DMS53 treated with DMSO at 0.1 percent for 48 hours (cell line): Measurements from ENCODE around the gene INPP4A.

ENCODE experiments used
- DNase-seq: peaks from one replicate; lab custom pipeline; 2025; ENCODE audit not compliant: unreplicated experiment; lab: John Stamatoyannopoulos, UW

The INPP4A gene

DNA sequence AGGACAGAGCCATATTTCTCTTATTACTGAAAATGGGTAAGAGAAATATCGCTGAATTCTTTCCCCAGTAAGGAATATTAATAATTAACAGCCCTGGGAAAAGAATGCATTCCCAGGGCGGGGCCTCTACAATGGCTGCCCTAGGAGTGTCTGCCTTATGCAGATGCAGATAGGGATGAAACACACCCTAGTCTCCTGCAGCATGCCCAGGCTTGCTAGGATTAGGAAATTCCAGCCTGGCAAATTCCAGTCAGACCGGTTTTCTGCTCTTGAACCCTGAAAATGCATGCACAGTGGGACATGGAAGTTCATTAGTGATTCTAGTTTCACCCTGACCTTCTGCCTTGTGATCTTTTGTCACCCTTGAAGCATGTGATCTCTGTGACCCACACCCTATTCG lies 9.0 kb upstream of the INPP4A start:
- peak; percentile 67 for DNase-seq

DNA sequence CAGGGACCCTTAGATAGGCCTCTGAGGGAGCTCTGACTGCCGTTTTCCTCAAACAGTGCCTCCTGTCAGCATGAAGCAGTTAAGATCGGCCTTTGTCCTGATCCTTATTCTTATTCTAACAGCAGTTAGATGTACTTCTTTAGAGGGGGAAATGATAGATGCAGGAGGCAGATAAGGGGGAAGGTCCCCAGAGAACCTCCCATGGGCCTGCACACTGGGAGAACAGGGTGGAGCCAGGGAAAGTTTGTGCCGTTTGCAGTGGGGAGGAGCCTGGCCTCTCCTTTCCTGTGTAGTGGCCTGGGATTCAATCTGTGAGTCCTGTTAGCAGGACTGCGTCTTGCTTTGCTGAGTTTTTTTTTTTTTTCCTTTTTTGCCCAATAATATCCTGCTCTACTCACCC lies 7.9 kb upstream of the INPP4A start:
- no peak for DNase-seq

DNA sequence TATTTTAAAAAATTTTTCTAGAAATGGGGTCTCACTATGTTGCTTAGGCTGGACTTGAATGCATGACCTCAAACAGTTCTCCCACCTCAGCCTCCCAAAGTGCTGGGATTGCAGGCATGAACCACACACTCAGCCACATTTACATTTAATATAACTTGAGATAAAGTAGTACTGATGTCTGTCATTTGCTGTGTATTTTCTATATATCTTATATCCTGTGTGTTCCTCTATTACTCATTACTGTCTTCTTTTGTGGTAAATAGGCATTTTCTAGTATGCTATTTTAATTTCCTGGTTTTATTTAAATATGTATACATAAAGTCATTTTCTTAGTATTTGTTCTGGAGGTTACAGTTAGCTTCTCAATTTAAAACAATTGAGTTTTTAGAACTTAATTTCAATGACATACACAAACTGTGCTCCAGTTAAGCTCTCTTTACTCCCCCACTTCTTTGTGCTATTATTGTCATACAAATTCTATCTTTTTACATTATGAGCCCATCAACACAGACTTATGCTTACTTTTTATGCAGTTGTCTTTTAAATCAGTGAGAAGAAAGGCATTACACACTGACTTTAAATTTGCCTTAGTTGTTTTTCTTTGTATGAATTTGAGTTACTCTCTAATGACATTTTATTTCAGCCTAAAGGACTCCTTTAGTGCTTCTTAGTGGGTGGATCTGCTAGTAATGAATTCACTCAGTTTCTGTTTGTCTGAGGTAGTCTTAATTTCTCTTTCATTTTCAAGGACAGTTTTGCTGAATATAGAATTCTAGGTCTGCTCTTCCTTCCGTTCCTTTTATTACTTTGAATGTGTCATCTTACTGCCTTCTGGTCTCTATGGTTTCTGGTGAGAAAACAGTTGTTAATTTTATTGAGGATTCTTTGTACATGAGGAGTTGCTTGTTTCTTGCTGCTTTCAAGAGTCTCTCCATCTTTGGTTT lies 6.2 kb upstream of the INPP4A start:
- DNase-seq: no peak

DNA sequence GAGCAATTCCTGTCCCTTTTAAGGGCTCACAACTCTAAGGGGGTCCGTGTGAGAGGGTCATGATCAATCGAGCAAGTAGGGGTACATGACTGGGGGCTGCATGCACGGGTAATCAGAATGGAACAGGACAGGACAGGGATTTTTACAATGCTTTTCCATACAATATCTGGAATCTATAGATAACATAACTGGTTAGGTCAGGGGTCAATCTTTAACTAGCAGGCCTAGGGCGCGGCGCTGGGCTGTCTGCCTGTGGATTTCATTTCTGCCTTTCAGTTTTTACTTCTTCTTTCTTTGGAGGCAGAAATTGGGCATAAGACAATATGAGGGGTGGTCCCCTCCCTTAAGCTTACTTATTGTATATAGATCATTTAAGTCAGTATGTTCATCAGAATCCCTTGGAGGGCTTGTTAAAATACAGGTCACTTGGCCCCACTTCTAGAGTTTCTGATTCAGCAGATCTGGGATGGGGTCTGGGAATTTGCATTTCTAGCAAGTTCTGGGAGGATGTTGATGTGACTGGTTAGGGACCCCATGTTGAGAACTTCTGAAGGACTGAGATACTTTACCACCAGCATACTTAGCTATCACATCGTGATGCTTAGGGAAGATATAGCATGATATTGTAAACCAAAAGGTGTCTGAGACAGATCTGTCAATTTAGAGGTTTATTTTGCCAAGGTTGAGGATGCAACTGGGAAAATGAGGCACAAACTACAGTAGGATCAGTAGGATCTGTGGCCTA lies 2.8 kb upstream of the INPP4A start:
- no peak for DNase-seq

DNA sequence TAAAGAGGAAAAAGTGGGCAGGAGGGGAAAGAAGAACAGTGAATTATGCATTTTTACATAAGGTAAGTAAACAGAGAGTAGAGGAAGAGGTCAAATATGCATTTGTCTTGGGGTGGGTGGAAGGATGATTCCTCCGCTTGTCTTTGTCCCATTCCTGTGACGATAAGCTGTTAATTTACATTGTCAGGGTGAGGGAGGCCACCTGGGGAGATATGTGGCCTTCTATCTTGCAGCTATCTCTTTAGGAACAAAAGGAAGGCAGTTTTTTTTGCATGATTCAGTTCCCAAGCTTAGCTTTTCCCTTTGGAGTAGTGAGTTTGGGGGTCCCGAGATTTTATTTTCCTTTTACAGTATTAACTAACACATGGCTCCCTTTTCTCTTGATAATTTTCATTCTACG lies 2.2 kb upstream of the INPP4A start:
- DNase-seq: no peak

DNA sequence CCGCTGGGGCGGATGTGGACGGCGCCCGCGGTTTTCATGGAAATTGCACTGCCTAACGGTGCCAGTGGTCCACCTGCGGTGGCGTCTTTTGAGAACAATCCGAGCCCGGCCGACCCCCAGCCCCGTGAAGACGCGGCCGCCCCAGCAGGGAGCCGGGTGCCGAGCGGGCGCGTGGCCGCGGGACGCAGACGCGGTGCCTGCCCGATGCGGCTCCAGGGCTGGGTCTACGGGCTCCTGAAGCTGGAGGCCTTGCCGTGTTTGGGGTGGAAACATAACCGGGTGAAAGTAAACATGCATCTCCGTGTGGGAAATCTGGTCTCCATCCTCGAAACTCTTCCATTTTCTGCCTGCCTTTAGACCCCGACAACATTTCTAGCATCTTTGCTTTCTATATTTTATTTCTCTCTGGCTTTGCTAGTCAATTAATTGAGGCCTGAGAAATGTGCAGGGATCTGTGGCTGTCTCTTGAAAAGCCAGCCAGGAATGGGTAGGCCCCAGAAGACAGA lies 572 bp downstream of the INPP4A start:
- DNase-seq: peak; percentile 61

DNA sequence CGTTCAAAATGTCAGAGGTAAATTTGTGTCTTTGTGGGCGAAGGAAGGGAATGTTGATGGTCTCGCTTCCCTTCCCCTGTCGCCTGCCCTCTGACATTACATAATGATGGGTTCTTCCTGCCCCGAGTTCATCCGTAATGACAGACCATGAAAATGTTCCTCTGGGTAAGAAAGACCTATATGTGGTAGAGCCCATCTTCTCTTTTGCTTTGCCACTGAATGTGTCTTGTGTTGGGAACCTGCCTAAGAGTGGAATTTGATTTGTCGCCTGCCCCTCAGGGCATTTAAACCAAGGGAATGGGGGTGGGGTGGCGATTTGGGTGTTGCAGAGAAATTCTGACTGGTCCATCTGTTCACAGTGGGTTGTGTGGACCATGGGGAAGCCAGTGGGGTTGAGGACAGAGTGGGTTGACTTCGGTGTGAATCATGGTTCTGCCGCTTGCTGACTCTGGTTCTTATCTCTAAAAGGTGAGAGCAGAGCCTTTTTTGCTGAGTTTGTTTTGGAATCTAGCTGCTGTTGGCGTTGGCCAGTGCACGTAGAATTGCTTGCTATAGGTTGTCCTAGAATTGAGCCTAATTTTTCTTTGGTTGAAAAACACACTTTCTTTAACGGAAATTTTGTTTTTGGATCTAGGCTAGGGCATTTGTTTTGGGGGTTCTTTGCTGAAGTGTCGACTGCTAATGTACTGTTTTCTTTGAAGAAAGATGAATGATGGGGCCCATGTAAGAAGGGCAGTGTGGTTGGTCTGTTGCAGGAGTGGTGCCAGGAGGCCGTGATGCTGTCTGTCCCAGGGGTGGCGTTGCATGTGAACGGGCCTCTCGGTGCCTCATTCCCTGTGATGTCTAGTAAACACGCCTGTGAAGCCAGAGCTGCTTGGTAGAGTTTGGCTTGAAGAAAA lies 1.3 kb downstream of the INPP4A start:
- DNase-seq: peak; percentile 61

DNA sequence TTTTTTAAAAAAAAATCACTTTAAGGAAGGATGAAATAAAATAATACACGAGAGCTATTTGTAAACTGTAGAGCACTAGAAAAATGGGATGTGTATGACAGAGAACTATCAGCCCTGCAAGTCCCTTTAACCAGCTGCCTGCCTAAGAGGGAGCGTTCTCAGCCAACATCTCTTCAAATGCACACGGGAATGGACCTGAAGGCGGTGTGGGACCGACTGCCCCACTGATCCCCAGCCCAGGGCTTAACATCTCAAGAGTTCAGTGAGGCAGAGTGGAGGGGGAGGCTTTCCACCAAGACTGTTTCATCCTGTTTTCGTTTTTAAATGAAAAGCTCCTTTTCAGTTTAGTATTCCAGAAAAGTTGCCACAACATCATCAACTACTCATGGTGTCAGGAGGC lies 2.2 kb downstream of the INPP4A start:
- no peak for DNase-seq

DNA sequence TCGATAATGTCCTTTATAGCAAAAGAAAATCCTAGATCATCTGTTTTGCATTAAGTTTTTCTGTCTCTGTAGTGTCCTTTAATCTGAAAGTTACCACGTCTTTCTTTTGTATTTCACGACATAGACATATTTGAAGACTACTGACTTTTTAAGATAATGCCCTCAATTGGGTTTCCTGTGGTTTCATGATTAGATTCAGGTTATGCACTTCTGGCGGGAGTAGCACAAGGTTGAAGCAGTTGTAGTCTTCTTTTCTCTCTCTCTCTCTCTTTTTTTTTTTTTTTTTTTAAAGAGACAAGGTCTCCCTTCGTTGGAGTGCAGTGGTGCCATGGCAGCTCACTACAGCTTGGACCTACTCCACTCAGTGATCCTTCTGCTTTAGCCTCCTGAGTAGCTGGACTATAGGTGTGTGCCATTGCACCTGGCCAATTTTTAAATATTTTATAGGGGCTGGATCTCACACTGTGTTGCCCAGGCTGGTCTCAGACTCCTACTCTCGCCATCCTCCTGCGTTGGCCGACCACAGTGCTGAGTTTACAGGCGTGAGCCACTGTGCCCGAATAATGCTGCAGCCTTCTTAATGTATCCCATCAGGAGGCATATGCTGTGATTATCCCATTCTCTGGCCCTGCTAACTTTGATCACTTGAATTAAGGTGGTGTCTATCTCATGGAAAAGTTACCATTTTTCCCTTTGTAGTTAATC lies 3.9 kb downstream of the INPP4A start:
- DNase-seq: no peak

DNA sequence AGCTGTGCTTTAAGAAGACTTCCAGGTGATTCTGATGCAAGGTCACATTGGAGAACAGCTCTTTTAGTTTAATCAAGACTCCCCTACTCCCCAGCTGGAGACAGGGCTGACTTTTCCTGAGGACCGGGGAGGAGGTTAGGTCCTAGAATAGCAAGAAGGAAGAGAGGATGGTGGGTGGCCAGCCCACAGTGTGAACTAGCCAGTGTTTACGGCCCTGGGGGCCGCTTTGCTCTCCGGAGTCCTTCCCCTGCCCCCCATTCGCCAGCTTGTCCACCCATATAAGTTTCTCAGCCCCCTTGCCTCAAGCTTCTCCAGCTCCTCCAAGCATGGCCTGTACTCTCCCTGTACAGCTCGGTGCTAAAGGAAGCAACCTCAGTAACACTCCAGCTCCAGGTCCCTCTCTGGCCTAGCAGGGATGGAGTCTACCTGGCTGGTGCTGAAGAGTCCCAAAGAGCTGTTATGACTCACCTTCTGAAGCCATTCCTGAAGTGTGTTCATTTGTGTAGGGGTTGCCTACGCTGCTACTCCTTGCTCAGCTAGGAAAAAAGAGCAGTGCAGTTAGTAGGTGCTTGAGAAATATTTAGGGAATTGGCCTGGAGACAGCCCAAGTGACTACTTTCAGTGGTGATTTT lies 7.9 kb downstream of the INPP4A start:
- DNase-seq: no peak

DNA sequence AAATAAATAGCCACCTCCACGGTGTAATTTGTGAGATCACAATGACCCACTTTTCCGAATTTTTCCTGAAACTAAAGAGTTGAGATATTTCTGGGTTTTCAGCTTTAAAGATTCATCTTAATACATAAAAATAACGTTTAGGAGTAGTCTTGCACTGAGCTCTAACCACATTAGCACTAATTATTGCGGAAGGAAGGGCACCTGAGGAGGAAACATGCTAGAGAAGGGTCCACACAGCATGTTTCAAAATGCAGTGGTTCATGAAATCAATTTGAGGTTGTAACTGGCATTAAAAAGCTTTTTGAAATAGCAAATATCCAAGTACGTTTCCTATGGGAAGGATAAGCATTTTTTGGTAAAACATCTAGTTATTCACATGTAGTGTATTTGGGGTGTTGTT lies 8.4 kb downstream of the INPP4A start:
- no peak for DNase-seq

DNA sequence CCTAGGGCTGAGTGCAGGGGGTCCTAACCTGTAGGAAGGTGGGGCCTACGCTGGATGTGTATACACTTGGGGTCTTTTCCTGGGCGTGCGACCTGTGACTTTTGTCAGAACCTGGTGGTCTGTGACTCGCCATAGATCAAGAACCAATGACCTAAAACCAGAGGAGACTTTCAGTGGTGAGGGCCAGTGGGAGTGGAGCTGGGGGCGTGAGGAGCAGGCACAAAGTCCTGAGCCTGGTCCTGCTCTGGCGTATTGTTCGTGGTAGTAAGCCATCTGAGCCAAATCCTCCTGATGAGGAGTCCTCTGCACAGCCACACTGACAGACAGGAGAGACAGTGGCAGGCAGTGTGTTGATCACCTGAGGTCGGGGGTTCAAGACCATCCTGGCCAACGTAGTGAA lies 8.9 kb downstream of the INPP4A start:
- no peak for DNase-seq

DNA sequence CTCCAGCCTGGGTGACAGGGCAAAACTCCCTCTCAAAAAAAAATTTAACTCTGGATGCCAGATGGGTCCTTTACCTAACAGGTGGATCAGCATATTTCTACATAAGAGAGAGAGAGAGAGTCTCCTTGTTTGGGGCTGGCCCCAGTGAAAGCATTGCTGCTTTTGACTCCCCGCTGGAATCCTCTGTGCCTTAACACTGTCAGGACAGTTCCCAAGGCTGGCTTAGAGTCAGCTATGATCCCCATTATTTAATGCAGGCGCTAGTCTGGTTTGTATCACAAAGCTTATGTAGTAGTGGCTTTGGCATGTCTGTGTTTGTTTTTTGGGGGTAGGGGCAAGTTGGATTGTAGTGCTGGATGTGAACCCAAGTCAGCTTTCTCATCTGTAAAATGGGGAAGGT lies 9.4 kb downstream of the INPP4A start:
- DNase-seq: no peak

DNA sequence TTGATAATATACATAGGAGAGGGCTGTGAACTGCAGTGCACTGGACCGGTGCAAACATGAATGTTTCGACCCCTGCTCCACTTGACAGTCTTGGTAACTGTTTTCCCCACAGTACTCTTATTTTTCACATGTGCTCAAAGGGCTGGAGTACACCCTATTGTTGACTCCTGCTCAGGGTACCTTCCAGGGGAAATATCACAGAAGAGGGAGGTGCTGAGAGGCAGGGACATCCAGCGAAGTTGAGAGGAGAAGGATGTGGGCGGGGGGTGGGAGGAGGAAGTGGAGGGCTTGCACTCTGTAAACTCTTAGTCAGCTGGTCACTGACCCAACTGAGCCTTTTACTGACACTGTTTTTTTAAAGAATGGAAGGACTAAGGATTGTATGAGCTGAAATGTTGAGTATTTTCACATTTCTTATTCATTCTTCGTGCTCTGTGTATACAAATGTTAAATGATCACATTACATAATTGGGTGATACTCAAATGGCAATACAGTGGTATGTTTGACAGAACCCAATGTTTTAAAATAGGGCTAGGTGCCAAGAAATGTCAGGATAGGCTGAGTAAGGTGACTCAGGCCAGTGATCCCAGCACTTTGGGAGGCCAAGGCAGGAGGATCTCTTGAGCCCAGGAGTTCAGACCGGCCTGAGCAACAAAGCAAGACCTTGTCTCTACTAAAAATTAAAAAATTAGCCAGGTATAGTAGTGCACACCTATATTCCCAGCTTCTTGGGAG lies 10.0 kb downstream of the INPP4A start:
- no peak for DNase-seq

DNA sequence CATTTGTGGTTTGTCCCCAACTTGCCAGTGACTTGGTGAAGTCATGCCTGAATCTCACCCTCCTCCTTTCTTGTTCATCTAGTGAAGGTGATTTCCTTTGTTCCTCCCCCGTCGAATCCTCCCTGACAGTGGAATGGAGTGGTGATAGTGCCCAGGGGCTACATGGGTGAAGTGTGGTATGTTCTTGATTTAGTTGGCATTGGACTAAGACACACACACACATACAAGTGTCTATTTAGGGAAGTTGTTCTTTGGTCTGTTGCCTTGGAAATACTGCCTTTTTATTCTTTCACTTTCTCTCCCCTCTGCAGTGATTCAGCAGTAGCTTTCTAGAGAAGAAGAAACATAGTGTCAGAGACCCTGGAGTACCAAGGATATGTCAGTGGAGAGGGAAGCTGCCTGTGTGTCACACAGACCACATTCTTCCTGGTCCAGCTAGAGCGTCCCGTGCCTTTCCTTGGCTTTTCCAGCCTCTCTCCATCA lies 10.9 kb downstream of the INPP4A start:
- no peak for DNase-seq

DNA sequence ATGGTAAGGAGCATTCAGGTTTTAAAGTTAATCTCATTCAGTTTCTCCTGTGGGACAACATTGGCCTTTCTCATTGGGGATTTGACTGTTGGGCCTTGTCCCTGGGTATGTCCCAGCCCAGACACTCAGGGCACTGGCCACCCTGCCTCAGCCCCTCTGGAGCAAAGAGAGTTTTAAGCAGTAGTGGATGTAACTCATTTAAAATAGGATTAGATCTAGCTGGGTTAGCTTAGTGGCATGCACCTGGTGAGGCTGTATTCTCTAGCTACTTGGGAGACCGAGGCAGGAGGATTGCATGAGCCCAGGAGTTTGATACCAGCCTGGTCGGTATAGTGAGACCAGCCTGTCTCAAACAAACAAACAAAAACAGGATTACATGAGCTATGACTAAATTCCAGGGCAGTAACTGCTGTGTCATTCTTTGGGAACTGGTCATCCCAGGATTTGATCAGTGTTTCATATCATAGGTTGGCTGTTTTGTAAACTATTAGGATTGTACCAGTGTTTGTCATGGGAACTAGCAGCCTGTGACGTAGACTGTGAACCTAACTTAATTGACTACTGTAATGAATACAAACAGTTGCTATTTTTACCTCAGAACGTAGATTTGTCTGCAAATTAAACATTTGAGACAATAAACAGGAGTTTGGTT lies 12.5 kb downstream of the INPP4A start:
- no peak for DNase-seq

DNA sequence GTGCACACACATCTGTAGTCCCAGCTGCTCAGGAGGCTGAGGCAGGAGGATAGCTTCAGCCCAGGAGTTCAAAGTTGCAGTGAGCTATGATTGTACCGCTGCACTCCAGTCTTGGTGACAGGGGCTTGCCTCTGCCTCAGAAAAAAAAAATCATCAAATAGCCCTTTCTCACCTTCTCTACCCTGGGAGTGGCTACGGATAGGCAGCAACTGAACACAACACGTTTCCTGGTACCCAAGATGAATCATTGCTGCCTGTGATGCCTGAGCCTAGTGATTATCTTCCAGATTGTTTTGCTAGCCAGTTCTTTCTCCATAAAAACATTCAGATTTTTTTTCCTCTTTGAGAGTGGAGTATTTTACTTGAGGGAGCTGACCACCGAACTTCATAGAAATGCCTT lies 13.5 kb downstream of the INPP4A start:
- DNase-seq: no peak

DNA sequence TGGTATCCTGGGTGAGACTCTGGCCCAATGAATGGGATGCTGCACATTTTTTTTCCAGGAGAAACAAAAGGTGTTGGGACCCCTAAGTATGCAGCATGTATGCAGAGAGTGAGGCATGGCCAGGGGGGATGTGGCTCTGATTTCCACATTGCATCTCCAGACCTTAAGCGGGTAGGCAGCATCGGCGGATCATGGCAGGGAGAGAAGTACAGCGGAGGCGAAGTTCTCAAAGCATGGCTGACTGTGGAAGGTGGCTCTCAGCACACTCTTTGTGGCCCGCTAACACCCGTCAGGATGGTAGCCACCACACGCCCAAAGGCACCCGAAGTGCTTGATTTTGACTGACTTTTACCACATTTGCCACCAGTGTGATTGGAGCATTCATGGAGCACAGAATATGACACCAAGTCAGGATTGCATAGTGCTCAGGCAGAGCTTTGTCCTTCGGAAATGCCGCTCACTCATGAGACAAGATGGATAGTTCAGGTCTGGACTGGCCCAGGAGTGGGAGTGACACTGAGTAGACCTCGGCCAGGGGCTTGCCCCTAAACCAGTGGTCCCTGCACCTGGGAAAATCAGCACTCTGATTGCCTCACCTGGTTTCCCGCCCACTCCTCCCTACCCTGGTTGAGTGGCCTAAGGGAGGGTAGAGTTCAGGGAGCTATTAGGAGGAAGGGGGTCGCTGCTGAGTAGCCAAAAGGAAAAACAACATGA lies 14.2 kb downstream of the INPP4A start:
- DNase-seq: no peak
